GM23248 (cell line): ENCODE data around the gene SOX18. TPM values are rescaled to one million over a fixed set of nuclear protein-coding genes. Genes with fewer than 3 reads are reported as not detected.

Experiments
- DNase-seq: peaks from one replicate; pipeline ENCODE4 v3.0.0-alpha.2; 2015
- H2AFZ ChIP-seq: fragments of 200-600 bp; sonication (generic); 2 replicates; pipeline ENCODE4 v1.6.1; 2016; ENCODE audit warnings: antibody characterized with exemption
- H3F3A ChIP-seq: fragments of 200-600 bp; sonication (generic); 2 replicates; pipeline ENCODE4 v1.6.1; 2016; ENCODE audit warnings: mild to moderate bottlenecking, antibody characterized with exemption, mixed run types; ENCODE audit not compliant: insufficient read depth
- H3K27ac ChIP-seq: fragments of 200-600 bp; sonication (generic); 2 replicates; pipeline ENCODE4 v1.5.1; 2016; ENCODE audit warnings: mild to moderate bottlenecking
- H3K27me3 ChIP-seq: fragments of 200-600 bp; sonication (generic); replicated peaks from 2 replicates; pipeline ENCODE4 v1.6.1; 2016; ENCODE audit warnings: mild to moderate bottlenecking; ENCODE audit not compliant: insufficient read depth
- H3K36me3 ChIP-seq: fragments of 200-600 bp; sonication (generic); 2 replicates; pipeline ENCODE4 v1.6.1; 2016; ENCODE audit warnings: low read depth, mild to moderate bottlenecking
- H3K4me1 ChIP-seq: fragments of 200-600 bp; sonication (generic); 2 replicates; pipeline ENCODE4 v1.6.1; 2016; ENCODE audit warnings: mild to moderate bottlenecking; ENCODE audit not compliant: insufficient read depth
- H3K4me2 ChIP-seq: fragments of 200-600 bp; sonication (generic); one replicate; pipeline ENCODE4 v1.6.1; 2016; ENCODE audit warnings: mild to moderate bottlenecking; ENCODE audit not compliant: unreplicated experiment
- H3K4me3 ChIP-seq: fragments of 200-600 bp; sonication (generic); 2 replicates; pipeline ENCODE4 v1.5.1; 2016; ENCODE audit warnings: mild to moderate bottlenecking
- H3K79me2 ChIP-seq: fragments of 200-600 bp; sonication (generic); 2 replicates; pipeline ENCODE4 v1.6.1; 2016; ENCODE audit warnings: mild to moderate bottlenecking; ENCODE audit not compliant: insufficient read depth
- H3K9ac ChIP-seq: fragments of 200-600 bp; sonication (generic); 2 replicates; pipeline ENCODE4 v1.6.1; 2016; ENCODE audit warnings: mild to moderate bottlenecking
- H3K9me2 ChIP-seq: fragments of 200-600 bp; sonication (generic); 2 replicates; pipeline ENCODE4 v1.6.1; 2016; ENCODE audit warnings: mixed run types, mild to moderate bottlenecking, moderate library complexity; ENCODE audit not compliant: insufficient read depth
- H3K9me3 ChIP-seq: fragments of 200-600 bp; sonication (generic); one replicate; pipeline ENCODE4 v1.6.1; 2017; ENCODE audit warnings: low read depth
- H4K20me1 ChIP-seq: fragments of 200-600 bp; sonication (generic); 2 replicates; pipeline ENCODE4 v1.6.0; 2016; ENCODE audit not compliant: insufficient read depth
- EZH2 ChIP-seq: fragments of 200-600 bp; sonication (generic); IDR thresholded peaks from 2 replicates; pipeline ENCODE4 v1.6.1; 2018; ENCODE audit warnings: antibody characterized with exemption, mild to moderate bottlenecking; ENCODE audit not compliant: insufficient read depth, poor library complexity, severe bottlenecking
- EZH2phosphoT487 ChIP-seq: fragments of 200-600 bp; sonication (generic); IDR thresholded peaks from 2 replicates; pipeline ENCODE4 v1.6.1; 2018; ENCODE audit warnings: antibody characterized with exemption, moderate library complexity, mild to moderate bottlenecking, low read depth; ENCODE audit not compliant: insufficient read depth
- WGBS, 2 experiments: methylation state at CpG; one replicate each; pipeline ENCODE4 v1.1.6; 2015 to 2017; ENCODE audit warnings: low lambda C conversion rate in 2 of 2, low coverage in 1 of 2; ENCODE audit errors: missing lambda C conversion rate in 2 of 2; 5-methylcytosine and 5-hydroxymethylcytosine counted together
- in situ Hi-C: fragments of 300-500 bp; cut with MboI; formaldehyde crosslinking; loops from 2 replicates; pipeline ENCODE4 v1.15.0; 2020
- polyA plus RNA-seq: library from polyadenylated mRNA; unstranded; fragments of >200 nt; fragmentation: Nextera tagmentation; extraction: Ambion mirVana; gene quantifications from 2 replicates; pipeline ENCODE4 v1.2.1, GENCODE V29; 2016
- total RNA-seq: library from RNA; depleted of rRNA; stranded (reverse); fragments of >200 nt; shearing (Covaris generic); gene quantifications from 2 replicates; pipeline ENCODE4 v1.2.3, GENCODE V29; 2014

The SOX18 gene
- total and polyA plus RNA-seq, 2 experiments from 2014 or later = not detected

DNA sequence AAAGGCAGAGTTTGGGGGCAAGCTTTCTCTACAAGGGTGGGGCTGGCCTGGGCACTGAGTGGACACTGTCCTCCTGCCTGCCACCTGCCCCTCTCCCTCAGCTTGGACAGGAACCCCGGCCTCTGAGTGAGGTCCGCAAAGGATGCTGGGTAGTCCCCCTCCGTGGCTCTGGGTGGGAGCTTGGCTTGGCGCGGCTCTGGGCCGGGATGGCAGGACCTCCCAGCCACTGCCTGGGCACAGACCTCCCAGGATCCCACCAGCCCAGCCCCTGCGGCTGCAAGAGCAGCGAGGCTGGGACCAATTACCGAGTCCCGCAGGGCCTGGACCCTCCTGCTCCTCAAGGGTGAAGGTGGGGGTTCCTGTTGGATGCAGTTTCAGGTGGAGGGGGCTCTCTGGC is 2.9 kb upstream of the SOX18 start:
- Histone ChIP-seq H4K20me1 (no peaks in the 10 kb centered on the region), H3K4me1 (no peaks in the 10 kb centered on the region), H3K27me3 (no peaks in the 10 kb centered on the region), H3K4me2 (no peak overlapping the region), H3K9me3 (no peaks in the 10 kb centered on the region), H3K4me3 (no peak overlapping the region), H3K27ac (no peak overlapping the region), H2AFZ (no peak overlapping the region), H3K79me2 (no peaks in the 10 kb centered on the region), H3F3A (no peaks in the 10 kb centered on the region), H3K9me2 (no peaks in the 10 kb centered on the region), H3K36me3 (no peaks in the 10 kb centered on the region), H3K9ac (no peak overlapping the region)
- TF ChIP-seq EZH2phosphoT487 (no peak), EZH2 (no peak)
- DNase-seq = no peak
- in situ Hi-C loops = no loop called here
- WGBS, 2 experiments = 69 to 83% methylated on average over 9 of the region's 10 CpGs

DNA sequence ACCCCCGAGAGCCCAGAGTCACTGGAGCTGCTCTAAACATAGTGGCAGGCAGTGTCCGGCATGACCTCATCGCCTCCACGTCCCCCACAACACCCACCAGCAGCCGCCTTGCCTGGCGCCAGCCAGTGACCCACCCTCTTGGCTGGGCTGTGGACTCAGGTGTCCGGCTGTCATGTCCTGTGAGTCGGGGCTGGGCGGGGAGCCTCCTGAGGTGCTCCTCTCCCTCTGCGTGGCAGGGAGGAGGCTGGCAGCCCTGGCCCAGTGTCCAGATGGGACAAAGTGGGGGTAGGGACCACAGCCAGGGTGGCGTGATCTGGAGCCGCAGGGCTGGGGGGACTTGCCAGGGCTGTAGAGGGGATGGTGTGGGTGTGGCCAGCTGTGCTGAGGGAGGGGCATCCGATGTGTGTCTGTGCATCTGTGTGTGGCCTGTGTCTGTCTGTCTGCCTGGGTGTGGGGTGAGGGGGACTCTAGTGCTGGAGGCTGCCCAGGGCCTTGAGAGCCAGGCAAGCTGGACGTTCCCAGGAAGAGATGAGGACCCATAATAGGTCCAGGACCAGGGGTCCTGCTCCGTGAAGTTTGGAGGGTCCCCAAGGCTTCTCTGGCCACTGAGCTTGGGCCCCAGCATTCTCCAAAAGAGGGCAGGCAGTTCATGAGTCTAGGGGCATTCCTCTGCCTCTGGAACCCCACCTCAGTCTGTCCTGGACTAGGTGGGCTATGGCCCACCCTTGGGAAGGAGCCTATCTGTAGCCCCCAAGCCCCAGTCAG is 2.3 kb upstream of the SOX18 start:
- TF ChIP-seq EZH2phosphoT487 (no peak), EZH2 (no peak)
- WGBS, 2 experiments = 55 to 62% methylated on average over 15 of the region's 15 CpGs
- no peaks in the 10 kb centered on the region for H3K27me3 ChIP-seq

DNA sequence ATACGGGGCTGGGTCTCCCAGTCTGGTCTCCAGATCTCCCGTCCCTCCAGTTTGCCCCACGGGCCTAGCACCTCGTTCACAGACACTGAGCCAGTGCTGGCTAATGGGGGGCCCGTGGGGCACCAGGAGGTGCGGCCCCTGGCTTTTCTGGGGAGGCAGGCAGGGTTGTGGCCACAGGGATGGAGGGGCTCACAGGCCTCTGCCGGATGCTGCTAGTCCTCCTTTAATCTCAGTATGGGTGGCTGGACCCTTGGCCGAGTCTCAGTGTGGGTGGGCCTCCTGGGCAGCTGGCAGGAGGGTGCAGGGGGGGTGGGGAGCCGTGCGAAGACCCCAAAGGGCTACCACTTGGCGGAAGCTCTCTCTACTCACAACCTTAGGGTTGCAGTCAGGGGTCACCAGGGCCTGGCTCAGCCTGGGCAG is 1.6 kb upstream of the SOX18 start:
- H3K9me3 ChIP-seq = no peaks in the 10 kb centered on the region
- TF ChIP-seq EZH2 = no peak
- no peak for TF ChIP-seq EZH2phosphoT487
- no peaks in the 10 kb centered on the region for H3K4me1 ChIP-seq
- no peak overlapping the region for H3K4me2 ChIP-seq
- H3K9me2 ChIP-seq = no peaks in the 10 kb centered on the region
- H4K20me1 ChIP-seq = no peaks in the 10 kb centered on the region
- in situ Hi-C loops = no loop called here
- no peaks in the 10 kb centered on the region for H3F3A ChIP-seq
- H3K4me3 ChIP-seq = no peak overlapping the region
- H3K27ac ChIP-seq = no peak overlapping the region
- H3K36me3 ChIP-seq = no peaks in the 10 kb centered on the region
- no peaks in the 10 kb centered on the region for H3K79me2 ChIP-seq
- H2AFZ ChIP-seq = no peak overlapping the region
- DNase-seq = no peak
- no peak overlapping the region for H3K9ac ChIP-seq
- H3K27me3 ChIP-seq = no peaks in the 10 kb centered on the region
- WGBS, 2 experiments = 65 to 67% methylated on average over 9 to 11 of the region's 11 CpGs

More for the DNA sequence above, 2.3 kb upstream of the SOX18 start:
- in situ Hi-C loops = no loop called here
- no peaks in the 10 kb centered on the region for H3F3A ChIP-seq
- no peaks in the 10 kb centered on the region for H4K20me1 ChIP-seq
- no peaks in the 10 kb centered on the region for H3K79me2 ChIP-seq
- H3K9me3 ChIP-seq = no peaks in the 10 kb centered on the region
- no peaks in the 10 kb centered on the region for H3K36me3 ChIP-seq
- H3K9me2 ChIP-seq = no peaks in the 10 kb centered on the region
- no peak overlapping the region for H3K9ac ChIP-seq
- no peak overlapping the region for H3K27ac ChIP-seq
- no peak overlapping the region for H3K4me2 ChIP-seq
- no peak overlapping the region for H3K4me3 ChIP-seq
- DNase-seq = no peak
- H3K4me1 ChIP-seq = no peaks in the 10 kb centered on the region
- no peak overlapping the region for H2AFZ ChIP-seq

DNA sequence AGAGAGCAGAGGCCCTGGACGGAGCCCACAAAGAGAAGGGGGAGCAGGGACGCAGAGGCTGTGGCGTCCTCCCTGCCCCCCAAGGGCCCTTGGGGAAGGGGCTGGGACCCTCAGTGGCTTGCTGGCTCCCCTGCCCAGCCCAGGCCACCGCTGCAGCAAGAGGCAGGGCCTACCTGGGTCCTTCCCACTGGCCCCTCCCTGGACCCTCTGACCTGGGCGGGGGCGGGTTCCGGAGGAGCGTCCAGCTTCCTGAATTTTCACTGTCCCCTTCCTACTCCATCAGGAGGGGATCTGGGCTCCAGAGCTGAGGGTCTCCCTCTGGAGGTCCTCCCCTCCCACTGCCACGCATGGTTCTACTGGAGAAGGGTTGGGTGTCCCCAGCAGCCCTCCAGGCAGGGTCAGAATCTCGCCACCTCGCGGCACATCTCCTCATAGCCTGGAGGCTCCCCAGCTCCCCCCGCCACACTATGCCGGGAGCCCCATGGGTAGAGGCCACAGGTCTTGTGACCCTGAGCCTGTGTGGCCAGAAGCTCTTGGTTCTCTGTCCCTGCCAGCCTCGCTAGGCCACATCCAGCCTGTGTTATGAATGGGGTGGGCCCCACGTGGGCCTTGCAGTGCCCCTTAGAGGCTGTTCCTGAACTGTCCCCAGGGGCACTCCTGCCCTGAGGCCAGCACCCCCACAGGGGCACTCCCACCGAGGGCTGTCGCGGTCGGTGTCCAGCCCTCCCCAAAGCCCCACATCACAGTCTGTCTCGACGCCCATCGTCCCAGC is 1.0 kb upstream of the SOX18 start:
- 87 to 89% methylated on average over 23 of the region's 23 CpGs for whole genome bisulfite sequencing, 2 experiments
- no peaks in the 10 kb centered on the region for H3K4me1 ChIP-seq
- in situ Hi-C loops = no loop called here

More for the DNA sequence above, 1.0 kb upstream of the SOX18 start:
- Histone ChIP-seq H3F3A (no peaks in the 10 kb centered on the region), H3K9ac (no peak overlapping the region), H4K20me1 (no peaks in the 10 kb centered on the region), H3K79me2 (no peaks in the 10 kb centered on the region), H3K9me2 (no peaks in the 10 kb centered on the region), H3K4me3 (no peak overlapping the region), H3K36me3 (no peaks in the 10 kb centered on the region), H3K9me3 (no peaks in the 10 kb centered on the region), H2AFZ (no peak overlapping the region), H3K4me2 (no peak overlapping the region), H3K27ac (no peak overlapping the region), H3K27me3 (no peaks in the 10 kb centered on the region)
- TF ChIP-seq EZH2phosphoT487 = no peak
- no peak for TF ChIP-seq EZH2
- no peak for DNase-seq
